WI38 (cell line): Measurements from ENCODE around the gene PITPNM2.
"Not testable (repeated sequence)": the region's sequence is repeated elsewhere in the genome, so short reads cannot be mapped to it uniquely, and the experiment has no call there.

Source experiments
- H3K4me3 ChIP-seq: 2 replicates; pipeline ENCODE4 v1.5.1; 2011; ENCODE audit warnings: low read depth, mild to moderate bottlenecking, control low read depth, low read length
- TF ChIP-seq, protein P1 (sequence below): IDR thresholded peaks from 2 replicates; pipeline ENCODE4 v1.5.1; 2012; ENCODE audit warnings: low read depth, mild to moderate bottlenecking, control low read depth, low read length

The PITPNM2 gene

DNA sequence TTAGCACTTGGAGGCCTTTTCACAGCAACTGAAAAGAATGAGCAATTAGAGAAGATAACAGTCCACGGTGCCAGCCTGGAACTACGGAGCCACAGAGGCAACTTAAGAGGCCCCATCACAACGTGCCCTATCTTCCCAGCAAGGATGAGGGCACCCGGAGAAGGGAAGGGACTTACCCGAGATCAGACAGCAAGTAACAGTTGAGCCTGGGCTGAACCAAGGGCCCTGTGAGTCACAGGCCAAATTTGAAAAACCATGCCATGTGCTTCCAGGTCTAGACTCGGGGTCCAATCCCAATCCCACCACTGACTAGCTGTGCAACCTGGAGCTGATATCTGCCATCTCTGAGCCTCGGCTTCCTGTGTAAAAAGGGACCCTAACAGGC, 42.2 kb downstream of the PITPNM2 start:
- TF ChIP-seq, protein P1, sequence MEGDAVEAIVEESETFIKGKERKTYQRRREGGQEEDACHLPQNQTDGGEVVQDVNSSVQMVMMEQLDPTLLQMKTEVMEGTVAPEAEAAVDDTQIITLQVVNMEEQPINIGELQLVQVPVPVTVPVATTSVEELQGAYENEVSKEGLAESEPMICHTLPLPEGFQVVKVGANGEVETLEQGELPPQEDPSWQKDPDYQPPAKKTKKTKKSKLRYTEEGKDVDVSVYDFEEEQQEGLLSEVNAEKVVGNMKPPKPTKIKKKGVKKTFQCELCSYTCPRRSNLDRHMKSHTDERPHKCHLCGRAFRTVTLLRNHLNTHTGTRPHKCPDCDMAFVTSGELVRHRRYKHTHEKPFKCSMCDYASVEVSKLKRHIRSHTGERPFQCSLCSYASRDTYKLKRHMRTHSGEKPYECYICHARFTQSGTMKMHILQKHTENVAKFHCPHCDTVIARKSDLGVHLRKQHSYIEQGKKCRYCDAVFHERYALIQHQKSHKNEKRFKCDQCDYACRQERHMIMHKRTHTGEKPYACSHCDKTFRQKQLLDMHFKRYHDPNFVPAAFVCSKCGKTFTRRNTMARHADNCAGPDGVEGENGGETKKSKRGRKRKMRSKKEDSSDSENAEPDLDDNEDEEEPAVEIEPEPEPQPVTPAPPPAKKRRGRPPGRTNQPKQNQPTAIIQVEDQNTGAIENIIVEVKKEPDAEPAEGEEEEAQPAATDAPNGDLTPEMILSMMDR: no peak
- H3K4me3 ChIP-seq: no peak overlapping the region

DNA sequence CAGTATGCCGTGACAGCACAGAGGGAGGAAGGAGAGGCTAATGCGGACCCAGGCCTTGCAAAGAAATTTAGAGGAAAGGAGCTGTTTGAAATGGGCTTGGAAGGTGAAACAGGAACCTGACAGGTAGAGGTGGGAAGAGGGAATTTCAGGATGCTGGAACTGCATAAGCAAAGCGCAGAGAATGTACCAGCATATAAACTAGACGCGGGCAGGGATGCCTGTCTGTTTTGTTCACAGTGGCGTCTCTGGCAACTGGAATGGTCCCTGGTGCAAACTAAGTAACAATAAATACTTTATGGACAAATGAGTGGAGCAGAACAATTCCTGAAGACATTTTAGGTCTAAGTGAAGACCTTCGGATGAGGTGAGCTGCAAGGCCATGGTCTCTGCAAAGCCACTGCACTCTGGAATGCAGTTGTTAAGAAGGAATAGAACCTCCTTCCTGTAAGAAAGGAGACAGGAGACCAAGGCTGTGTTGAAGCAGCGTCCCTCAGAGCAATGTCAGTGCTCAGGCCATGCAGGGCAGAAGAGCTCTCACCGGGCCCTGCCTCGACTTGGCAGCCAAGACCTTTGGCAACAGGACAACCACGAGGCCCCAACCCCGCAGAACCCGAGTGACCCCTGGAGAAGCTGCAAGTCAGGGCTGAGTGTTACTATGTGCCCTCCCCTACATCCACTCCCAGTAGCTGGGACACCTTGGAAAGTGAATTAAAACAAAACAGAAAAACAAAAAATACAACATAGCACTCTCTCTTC, 42.8 kb downstream of the PITPNM2 start:
- H3K4me3 ChIP-seq: no peak overlapping the region
- TF ChIP-seq, protein P1: no peak

DNA sequence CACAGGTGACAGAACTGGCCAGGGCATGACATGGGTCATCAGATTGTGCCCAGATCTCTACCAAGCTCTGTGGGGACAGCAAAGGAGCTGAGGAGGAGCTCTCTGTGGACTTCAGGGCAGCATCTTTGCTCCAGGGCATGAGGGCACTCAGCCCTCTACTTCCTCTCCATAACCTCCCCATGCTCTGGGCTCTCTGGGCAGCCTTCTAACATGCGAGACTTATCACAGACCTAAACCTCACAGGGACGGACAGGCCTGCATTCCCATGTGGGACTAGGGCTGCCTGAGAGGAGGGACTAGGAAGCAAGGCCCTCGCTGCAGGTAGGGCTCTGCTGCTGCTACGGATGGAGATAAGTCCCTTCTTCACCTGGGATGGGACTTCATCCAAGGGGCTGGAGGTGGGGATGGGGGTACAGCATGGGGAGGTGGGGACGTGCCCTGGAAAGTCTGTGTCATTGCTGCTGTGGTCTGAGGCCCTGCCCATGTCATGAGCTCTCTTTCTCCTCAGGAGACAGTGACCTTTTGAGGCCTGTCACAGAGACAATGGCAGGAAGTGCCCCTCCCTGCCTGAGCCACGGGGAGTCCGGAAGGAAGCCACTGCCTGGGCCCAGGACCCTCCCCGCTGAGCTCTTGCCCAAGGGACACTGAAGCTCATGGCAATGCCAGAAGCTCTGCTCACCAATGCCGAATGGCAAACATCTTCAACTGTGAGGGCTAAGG, 44.1 kb downstream of the PITPNM2 start:
- no peak overlapping the region for H3K4me3 ChIP-seq
- TF ChIP-seq, protein P1: no peak

DNA sequence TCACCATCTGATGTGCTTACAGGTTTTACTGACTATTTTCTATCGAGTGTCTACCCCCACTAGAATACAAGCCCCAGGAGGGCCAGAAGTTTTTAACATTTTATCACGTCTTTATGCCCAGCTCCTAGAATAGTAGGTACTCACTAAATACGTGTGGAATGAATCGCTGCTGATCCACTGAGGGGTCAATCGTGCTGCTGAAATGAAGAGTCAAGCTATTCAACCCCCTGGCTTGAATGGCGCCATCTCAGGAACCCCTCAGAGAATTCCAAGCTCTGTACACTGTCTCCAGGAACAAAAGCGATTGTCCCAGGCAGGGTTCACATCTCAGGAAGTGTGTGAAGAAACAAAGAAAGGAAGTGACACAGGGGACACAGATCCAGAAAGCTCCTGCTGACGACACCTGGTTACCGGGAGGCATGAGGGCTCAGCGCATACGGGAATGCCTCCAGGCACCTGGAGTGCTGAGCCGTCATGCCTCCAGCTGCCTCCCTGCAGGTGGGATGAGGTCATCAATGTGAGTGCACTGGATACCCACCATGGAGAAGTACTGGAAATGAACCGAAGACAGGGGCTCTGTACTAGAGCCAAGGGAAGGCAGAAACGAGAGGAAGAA, 45.6 kb downstream of the PITPNM2 start:
- TF ChIP-seq, protein P1: no peak
- H3K4me3 ChIP-seq: no peak overlapping the region

DNA sequence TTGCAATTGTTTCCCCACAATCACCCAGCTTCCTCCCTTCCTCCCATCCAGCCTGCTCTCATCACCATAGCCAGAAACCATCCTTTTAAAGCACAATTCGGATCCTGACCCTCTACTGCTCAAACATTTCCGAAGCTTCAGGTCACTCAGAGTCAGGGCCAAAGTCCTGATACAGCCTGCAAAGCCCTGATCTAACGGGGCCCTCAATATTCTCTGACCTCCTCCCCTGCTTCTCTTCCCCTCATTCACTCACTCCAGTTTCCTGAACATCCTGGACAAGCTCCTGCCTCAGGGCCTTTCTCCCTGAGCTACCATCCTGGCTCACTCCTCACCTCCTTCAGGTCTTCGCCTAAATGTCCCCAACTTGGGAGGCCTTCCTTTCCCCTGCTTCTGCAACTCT, 46.1 kb downstream of the PITPNM2 start:
- TF ChIP-seq, protein P1: no peak
- H3K4me3 ChIP-seq: no peak overlapping the region

DNA sequence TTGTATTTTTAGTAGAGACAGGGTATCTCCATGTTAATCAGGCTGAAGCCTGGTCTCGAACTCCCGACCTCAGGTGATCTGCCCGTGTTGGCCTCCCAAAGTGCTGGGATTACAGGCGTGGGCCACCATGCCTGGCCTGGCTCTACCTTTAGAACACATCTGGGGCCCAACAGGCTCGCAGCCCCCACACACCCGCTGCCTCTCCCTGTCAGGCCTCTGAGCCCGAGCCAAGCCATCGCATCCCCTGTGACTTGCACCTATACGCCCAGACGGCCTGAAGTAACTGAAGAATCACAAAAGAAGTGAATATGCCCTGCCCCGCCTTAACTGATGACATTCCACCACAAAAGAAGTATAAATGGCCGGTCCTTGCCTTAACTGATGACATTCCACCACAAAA, 46.8 kb downstream of the PITPNM2 start:
- H3K4me3 ChIP-seq: not testable (repeated sequence)

DNA sequence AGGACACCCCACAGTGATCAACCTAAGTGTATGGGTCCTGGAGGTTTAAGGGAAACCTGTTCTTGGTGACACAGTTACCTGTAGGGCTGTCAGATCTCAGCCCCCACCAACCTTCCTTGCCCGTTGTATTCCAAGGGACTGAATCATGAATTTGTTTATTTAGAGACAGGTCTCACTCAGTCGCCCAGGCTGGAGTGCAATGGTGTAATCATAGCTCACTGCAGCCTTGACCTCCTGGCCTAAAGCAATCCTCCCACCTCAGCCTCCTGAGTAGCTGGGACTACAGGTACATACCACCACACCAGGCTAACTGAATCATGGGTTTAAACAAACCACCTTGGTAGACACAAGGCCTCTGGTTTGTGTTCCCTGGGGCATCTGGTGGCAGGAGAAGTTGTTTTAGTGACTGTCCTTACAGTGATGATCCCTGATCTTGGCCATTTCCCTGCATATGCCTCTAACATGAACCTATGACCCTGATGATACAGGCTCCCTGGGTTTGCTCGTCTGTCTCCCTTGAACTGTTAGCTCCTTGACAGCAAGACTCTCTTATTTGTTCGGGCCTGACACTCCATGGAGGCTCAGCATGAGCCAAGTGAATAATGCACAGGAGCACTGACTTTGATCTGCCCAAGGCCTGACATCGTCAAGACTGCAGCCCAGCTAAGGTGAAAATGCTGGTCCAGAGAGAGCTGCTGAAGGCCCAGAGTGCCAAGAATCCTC, 47.9 kb downstream of the PITPNM2 start:
- TF ChIP-seq, protein P1: no peak
- no peak overlapping the region for H3K4me3 ChIP-seq
